WTC11 (cell line): Measurements from ENCODE around the gene SRPK1. TPM values are rescaled to one million over a fixed set of nuclear protein-coding genes. Genes with fewer than 3 reads are reported as not detected.
A peak's percentile ranks its signal among the peaks of the same experiment; 100 is the strongest.

Experiments used
- ATAC-seq: fragments of 200-7000 bp; cut with Tn5 transposase; 2 replicates; pipeline ENCODE4 v1.10.0; 2021; ENCODE audit warnings: mild to moderate bottlenecking, moderate library complexity
- CTCF ChIA-PET: fragments of 300-600 bp; sonication (Branson Sonifier 250); formaldehyde crosslinking; loops from one replicate; lab custom pipeline; 2021; ENCODE audit warnings: antibody characterized with exemption; lab: Charles Lee
- POLR2A ChIA-PET: fragments of 350-600 bp; sonication (Branson Sonifier 250); formaldehyde crosslinking; loops from one replicate; lab custom pipeline; 2021; ENCODE audit warnings: antibody characterized with exemption; lab: Charles Lee
- DNase-seq: peaks from one replicate; pipeline ENCODE4 v3.0.0; 2021; ENCODE audit warnings: low spot score
- H3K27ac Mint-ChIP-seq: 2 replicates; pipeline ENCODE4 v1.8.0; 2021; ENCODE audit warnings: mixed read lengths
- H3K27me3 Mint-ChIP-seq: 2 replicates; pipeline ENCODE4 v1.8.0; 2021; ENCODE audit warnings: low read depth, mild to moderate bottlenecking, moderate library complexity, mixed read lengths
- H3K36me3 Mint-ChIP-seq: 2 replicates; pipeline ENCODE4 v1.8.0; 2021; ENCODE audit warnings: mixed read lengths
- H3K4me1 Mint-ChIP-seq: 2 replicates; pipeline ENCODE4 v1.8.0; 2022; ENCODE audit warnings: mixed read lengths
- H3K4me3 Mint-ChIP-seq: 2 replicates; pipeline ENCODE4 v1.8.0; 2021; ENCODE audit warnings: mild to moderate bottlenecking, moderate library complexity, mixed read lengths
- H3K9me3 Mint-ChIP-seq: 2 replicates; pipeline ENCODE4 v1.8.0; 2021; ENCODE audit warnings: mixed read lengths
- ATF3 ChIP-seq: sonication (generic); formaldehyde crosslinking; conservative IDR thresholded peaks from 2 replicates; pipeline ENCODE4 v1.8.1; 2022; ENCODE audit warnings: mild to moderate bottlenecking, missing genetic modification reagents
- CBFB ChIP-seq: sonication (generic); formaldehyde crosslinking; IDR thresholded peaks from 2 replicates; pipeline ENCODE4 v1.8.1; 2022; ENCODE audit warnings: mild to moderate bottlenecking, low read depth, missing genetic modification reagents
- E2F4 ChIP-seq: sonication (generic); formaldehyde crosslinking; IDR thresholded peaks from 2 replicates; pipeline ENCODE4 v1.8.1; 2022; ENCODE audit warnings: low read depth, mild to moderate bottlenecking, moderate library complexity, missing genetic modification reagents, borderline replicate concordance
- ELF4 ChIP-seq: sonication (generic); formaldehyde crosslinking; IDR thresholded peaks from 2 replicates; pipeline ENCODE4 v1.8.1; 2022; ENCODE audit warnings: low read depth, mild to moderate bottlenecking, moderate library complexity, missing genetic modification reagents
- FOXJ3 ChIP-seq: sonication (generic); formaldehyde crosslinking; IDR thresholded peaks from 2 replicates; pipeline ENCODE4 v1.9.0; 2021; ENCODE audit warnings: missing genetic modification reagents, mild to moderate bottlenecking, borderline replicate concordance
- FOXK1 ChIP-seq: sonication (generic); formaldehyde crosslinking; IDR thresholded peaks from 2 replicates; pipeline ENCODE4 v1.8.0; 2022; ENCODE audit warnings: mild to moderate bottlenecking, moderate library complexity, missing genetic modification reagents
- GRHL2 ChIP-seq: fragments of 250-450 bp; sonication (Bioruptor Pico); IDR thresholded peaks from 2 replicates; pipeline ENCODE4 v1.8.0; 2022; ENCODE audit warnings: mild to moderate bottlenecking, moderate library complexity; ENCODE audit not compliant: insufficient replicate concordance, severe bottlenecking
- HMGXB4 ChIP-seq: sonication (generic); formaldehyde crosslinking; IDR thresholded peaks from 2 replicates; pipeline ENCODE4 v1.8.1; 2023; ENCODE audit warnings: mild to moderate bottlenecking, moderate library complexity, missing genetic modification reagents
- JAZF1 ChIP-seq: fragments of 250-450 bp; sonication (Bioruptor Pico); IDR thresholded peaks from 2 replicates; pipeline ENCODE4 v1.9.0; 2021; ENCODE audit warnings: moderate library complexity, mild to moderate bottlenecking, inconsistent platforms
- JUN ChIP-seq: sonication (generic); formaldehyde crosslinking; IDR thresholded peaks from 2 replicates; pipeline ENCODE4 v1.8.0; 2023; ENCODE audit warnings: mild to moderate bottlenecking, missing genetic modification reagents
- MXD4 ChIP-seq: fragments of 250-450 bp; sonication (Bioruptor Pico); IDR thresholded peaks from 2 replicates; pipeline ENCODE4 v1.8.0; 2021; ENCODE audit warnings: mild to moderate bottlenecking, moderate library complexity, borderline replicate concordance
- MYBL2 ChIP-seq: sonication (generic); formaldehyde crosslinking; IDR thresholded peaks from 2 replicates; pipeline ENCODE4 v1.8.1; 2023; ENCODE audit warnings: mild to moderate bottlenecking, moderate library complexity, missing genetic modification reagents
- NR2C2 ChIP-seq: sonication (generic); formaldehyde crosslinking; IDR thresholded peaks from 2 replicates; pipeline ENCODE4 v1.8.0; 2022; ENCODE audit warnings: mild to moderate bottlenecking, missing genetic modification reagents
- OVOL2 ChIP-seq: fragments of 250-450 bp; sonication (Bioruptor Pico); IDR thresholded peaks from 2 replicates; pipeline ENCODE4 v1.9.0; 2021; ENCODE audit warnings: mild to moderate bottlenecking, borderline replicate concordance
- PREB ChIP-seq: sonication (generic); formaldehyde crosslinking; IDR thresholded peaks from 2 replicates; pipeline ENCODE4 v1.8.1; 2022; ENCODE audit warnings: mild to moderate bottlenecking, missing genetic modification reagents, moderate library complexity, borderline replicate concordance
- TCF7 ChIP-seq: sonication (generic); formaldehyde crosslinking; IDR thresholded peaks from 2 replicates; pipeline ENCODE4 v1.8.0; 2022; ENCODE audit warnings: mild to moderate bottlenecking, low read depth, missing genetic modification reagents, moderate library complexity
- TEAD1 ChIP-seq: sonication (generic); formaldehyde crosslinking; IDR thresholded peaks from 2 replicates; pipeline ENCODE4 v1.8.0; 2022; ENCODE audit warnings: mild to moderate bottlenecking, missing genetic modification reagents
- TEAD4 ChIP-seq: sonication (generic); formaldehyde crosslinking; IDR thresholded peaks from 2 replicates; pipeline ENCODE4 v1.8.0; 2022; ENCODE audit warnings: mild to moderate bottlenecking, missing genetic modification reagents
- ZNF219 ChIP-seq: sonication (generic); formaldehyde crosslinking; IDR thresholded peaks from 2 replicates; pipeline ENCODE4 v1.8.0; 2023; ENCODE audit warnings: missing genetic modification reagents, mild to moderate bottlenecking, borderline replicate concordance
- ZNF281 ChIP-seq: sonication (generic); formaldehyde crosslinking; IDR thresholded peaks from 2 replicates; pipeline ENCODE4 v1.8.0; 2023; ENCODE audit warnings: mild to moderate bottlenecking, missing genetic modification reagents
- ZNF396 ChIP-seq: fragments of 250-450 bp; sonication (Bioruptor Pico); IDR thresholded peaks from 2 replicates; pipeline ENCODE4 v1.8.0; 2021; ENCODE audit warnings: mild to moderate bottlenecking, moderate library complexity, borderline replicate concordance
- ZNF423 ChIP-seq: fragments of 250-450 bp; sonication (Bioruptor Pico); IDR thresholded peaks from 2 replicates; pipeline ENCODE4 v2.1.2; 2022; ENCODE audit warnings: mild to moderate bottlenecking, moderate library complexity
- ZNF425 ChIP-seq: fragments of 250-450 bp; sonication (Bioruptor Pico); conservative IDR thresholded peaks from 2 replicates; pipeline ENCODE4 v1.9.0; 2021; ENCODE audit warnings: mild to moderate bottlenecking
- ZNF512 ChIP-seq: sonication (generic); formaldehyde crosslinking; IDR thresholded peaks from 2 replicates; pipeline ENCODE4 v1.8.1; 2022; ENCODE audit warnings: missing genetic modification reagents, borderline replicate concordance
- total RNA-seq: library from RNA; stranded (reverse); gene quantifications from 3 replicates; pipeline ENCODE4 v1.2.3, GENCODE V29; 2021

SRPK1 gene
- total RNA-seq, 1 experiment from 2014 or later = 100.0 TPM

GRCh38 chr6:35804996-35805736, 115.7 kb downstream of the SRPK1 start, which contains the start of gene LHFPL5:
LHFPL5 (plus strand) TSS chr6:35805352; CDS start chr6:35805671, 319 bp downstream.
- POLR2A ChIA-PET = no interaction called here
- peak; percentile 95 for ATAC-seq
- TF ChIP-seq ZNF281 (CRISPR knock-in tag) = peak; percentile 95
- TF ChIP-seq E2F4 (CRISPR knock-in tag) = 0 out of 2 replicates have a peak, but pooled peaks have one; percentile 46
- TF ChIP-seq ELF4 = peak; percentile 90; the same call in 1 of the 2 replicates
- TF ChIP-seq TEAD1 (CRISPR knock-in tag) = peak; percentile 97
- TF ChIP-seq ZNF423 (CRISPR knock-in tag) = no peak
- peak; percentile 90; the same call in 1 of the 2 replicates for TF ChIP-seq ZNF219
- peak; percentile 67; the same call in 1 of the 2 replicates for TF ChIP-seq MYBL2 (CRISPR knock-in tag)
- TF ChIP-seq JUN (CRISPR knock-in tag) = peak; percentile 93
- 0 out of 2 replicates have a peak, but pooled peaks have one; percentile 21 for TF ChIP-seq PREB (CRISPR knock-in tag)
- TF ChIP-seq GRHL2 (CRISPR knock-in tag) = no peak
- no peak for TF ChIP-seq JAZF1 (CRISPR knock-in tag)
- TF ChIP-seq CBFB (CRISPR knock-in tag) = no peak
- peak; percentile 68; the same call in 1 of the 2 replicates for TF ChIP-seq TEAD4 (CRISPR knock-in tag)
- TF ChIP-seq HMGXB4 (CRISPR knock-in tag) = no peak
- no peak for TF ChIP-seq ZNF425 (CRISPR knock-in tag)
- no peak for TF ChIP-seq ATF3 (CRISPR knock-in tag)
- peak; percentile 85; the same call in 1 of the 2 replicates for TF ChIP-seq TCF7
- TF ChIP-seq FOXJ3 (CRISPR knock-in tag) = no peak
- TF ChIP-seq ZNF396 = no peak
- TF ChIP-seq MXD4 (CRISPR knock-in tag) = no peak
- peak; percentile 65; the same call in 1 of the 2 replicates for TF ChIP-seq NR2C2 (CRISPR knock-in tag)
- TF ChIP-seq ZNF512 = peak; percentile 71; the same call in 1 of the 2 replicates
- no peak for TF ChIP-seq OVOL2 (CRISPR knock-in tag)
- TF ChIP-seq FOXK1 (CRISPR knock-in tag) = peak; percentile 92

More at GRCh38 chr6:35804996-35805736, 115.7 kb downstream of the SRPK1 start, which contains the start of gene LHFPL5:
- H3K9me3 Mint-ChIP-seq = no peaks in the 10 kb centered on the region
- H3K36me3 Mint-ChIP-seq = no peaks in the 10 kb centered on the region
- H3K27me3 Mint-ChIP-seq = peaks cover 4% of the 10 kb centered on the region
- H3K4me1 Mint-ChIP-seq = peaks cover 20% of the 10 kb centered on the region
- DNase-seq = peak; percentile 84
- no peak within 1 kb of the TSS for H3K27ac Mint-ChIP-seq
- H3K4me3 Mint-ChIP-seq = peak within 1 kb of the TSS; percentile 71
- CTCF ChIA-PET = interaction anchor here (1.0 to 1.3 kb wide), 4 partner anchors 11 to 65 kb away, joined by 3 to 8 read pairs (median 3); no protein-coding TSS in a partner anchor
